Umbilical cord (tissue), 2 donors: ENCODE results near the gene FIBCD1. TPM values are rescaled to one million over a fixed set of nuclear protein-coding genes. Genes with fewer than 3 reads are reported as not detected.
"Not testable (repeated sequence)": the region's sequence is repeated elsewhere in the genome, so short reads cannot be mapped to it uniquely, and the experiment has no call there.

ENCODE experiments used
- DNase-seq: peaks from one replicate; pipeline ENCODE4 v3.0.0-alpha.2; 2015; ENCODE audit warnings: low spot score
- total RNA-seq: library from RNA; depleted of rRNA; stranded (reverse); fragments of >200 nt; gene quantifications from one replicate; pipeline ENCODE4 v1.2.3, GENCODE V29; 2014; ENCODE audit warnings: low replicate concordance; ENCODE audit not compliant: insufficient read depth

Gene FIBCD1
- total RNA-seq, 1 donor from 2014 or later = 1.9 TPM

GRCh38 chr9:130922893-130923610 lies 16.0 kb downstream of the FIBCD1 start:
- no peak for DNase-seq

GRCh38 chr9:130921989-130922892 lies 16.8 kb downstream of the FIBCD1 start:
- no peak for DNase-seq

GRCh38 chr9:130921300-130921988 lies 17.6 kb downstream of the FIBCD1 start:
- DNase-seq = peak; percentile 37

GRCh38 chr9:130920762-130921299 lies 18.2 kb downstream of the FIBCD1 start:
- no peak for DNase-seq

GRCh38 chr9:130920233-130920632 lies 18.8 kb downstream of the FIBCD1 start:
- DNase-seq = no peak

- DNase-seq = no peak
Observed at GRCh38 chr9:130919559-130920145, 19.4 kb downstream of the FIBCD1 start.

GRCh38 chr9:130918826-130919558 lies 20.1 kb downstream of the FIBCD1 start:
- DNase-seq = no peak

- no peak for DNase-seq
Observed at GRCh38 chr9:130918101-130918825, 20.8 kb downstream of the FIBCD1 start.

- DNase-seq = no peak
Observed at GRCh38 chr9:130917168-130917960, 21.7 kb downstream of the FIBCD1 start.

GRCh38 chr9:130915096-130915447 lies 24.0 kb downstream of the FIBCD1 start:
- DNase-seq = no peak

- DNase-seq = no peak
Observed at GRCh38 chr9:130914417-130915095, 24.5 kb downstream of the FIBCD1 start.

- no peak for DNase-seq
Observed at GRCh38 chr9:130913599-130914416, 25.2 kb downstream of the FIBCD1 start.

GRCh38 chr9:130912932-130913598 lies 26.0 kb downstream of the FIBCD1 start:
- DNase-seq = peak; percentile 48

- no peak for DNase-seq
Observed at GRCh38 chr9:130911254-130912049, 27.6 kb downstream of the FIBCD1 start.

- DNase-seq = not testable (repeated sequence)
Observed at GRCh38 chr9:130910670-130911069, 28.4 kb downstream of the FIBCD1 start.

GRCh38 chr9:130910041-130910440 lies 29.0 kb downstream of the FIBCD1 start:
- not testable (repeated sequence) for DNase-seq
